ENCODE results near the gene RAB9A. TPM values are rescaled to one million over a fixed set of nuclear protein-coding genes. Genes with fewer than 3 reads are reported as not detected.
"Not testable (repeated sequence)": the region's sequence is repeated elsewhere in the genome, so short reads cannot be mapped to it uniquely, and the experiment has no call there.

The RAB9A gene
- total RNA-seq, 1 experiment from 2014 or later, result 26.7 TPM

- no peak overlapping the region for H3K27ac ChIP-seq
- ChIA-PET POLR2A (ENCODE audit: unreplicated experiment) (no interaction called here), CTCF (interaction anchor here (0.5 to 1.7 kb wide), 2 partner anchors 139 to 422 kb away, joined by 5 to 9 read pairs; no protein-coding TSS in a partner anchor)
- no peak overlapping the region for H3K4me3 ChIP-seq
- no peaks in the 10 kb centered on the region for H4K20me1 ChIP-seq (ENCODE audit: insufficient read depth)
- no peaks in the 10 kb centered on the region; the same call in 1 of the 2 replicates for H3K4me1 ChIP-seq (replicated peaks; ENCODE audit: insufficient read depth)
- no peaks in the 10 kb centered on the region for H3K79me2 ChIP-seq (ENCODE audit: low read depth)
- H3K36me3 ChIP-seq (ENCODE audit: low read depth), result no peaks in the 10 kb centered on the region
- BruUV-seq (replicated peaks), result no TSS peak
- no peaks in the 10 kb centered on the region for H3K9me2 ChIP-seq (ENCODE audit: insufficient read depth)
- no peak overlapping the region for H2AFZ ChIP-seq
- DNase-seq, result peak in 1 of 2 experiments; percentile 23
- TF ChIP-seq CTCF (conservative IDR thresholded peaks at IDR 0.05) (peak; percentile 65), EZH2 (IDR thresholded peaks at IDR 0.05; ENCODE audit: low read depth) (no peak)
- intact Hi-C loops (cut with micrococcal nuclease; ENCODE audit: unreplicated experiment), result loop anchor here (2.0 kb wide), 1 partner anchor 831 kb away; no protein-coding TSS in a partner anchor
- H3K9me3 ChIP-seq (ENCODE audit: insufficient read depth, low read depth), result no peaks in the 10 kb centered on the region
- no peaks in the 10 kb centered on the region for H3F3A ChIP-seq (ENCODE audit: insufficient read depth, low read depth)
- H3K4me2 ChIP-seq, result 0 out of 2 replicates have a peak overlapping the region, but pooled peaks have one; percentile 6
- no peaks in the 10 kb centered on the region for H3K27me3 ChIP-seq (ENCODE audit: insufficient read depth, low read depth)
These were observed 42.8 kb upstream of the RAB9A start for GRCh38 chrX:13646154-13646549.

DNA sequence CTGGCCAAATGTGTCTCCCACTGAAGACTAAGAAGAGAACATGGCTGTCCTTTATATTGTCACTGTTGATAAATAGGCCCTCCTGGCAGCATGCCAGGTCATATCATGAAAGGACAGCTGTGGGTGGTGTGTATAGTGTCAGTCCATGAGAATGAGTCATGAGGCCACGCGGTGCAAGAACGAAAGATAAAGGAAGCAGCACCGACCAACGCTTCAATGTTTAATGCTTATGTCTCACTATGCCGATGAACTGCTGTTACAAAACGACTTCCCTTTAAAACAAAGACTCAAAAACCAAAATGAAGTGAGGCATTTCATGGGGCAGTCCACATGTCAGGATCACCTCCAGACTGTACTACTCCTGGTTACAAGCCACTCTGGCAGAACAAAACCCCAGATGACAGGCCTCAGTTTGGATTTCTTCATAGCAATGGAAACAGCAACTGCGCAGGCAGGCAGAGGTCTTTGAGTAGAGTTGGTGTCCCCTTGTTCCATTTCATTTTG is 41.2 kb upstream of the RAB9A start:
- no peaks in the 10 kb centered on the region for H3K27me3 ChIP-seq (ENCODE audit: insufficient read depth, low read depth)
- no peaks in the 10 kb centered on the region for H3K9me2 ChIP-seq (ENCODE audit: insufficient read depth)
- H3K27ac ChIP-seq, result no peak overlapping the region
- H2AFZ ChIP-seq, result no peak overlapping the region
- ChIA-PET CTCF (no interaction called here), POLR2A (ENCODE audit: unreplicated experiment) (no interaction called here)
- H3K4me3 ChIP-seq, result no peak overlapping the region
- no peak for TF ChIP-seq EZH2 (IDR thresholded peaks at IDR 0.05; ENCODE audit: low read depth)
- TF ChIP-seq CTCF (conservative IDR thresholded peaks at IDR 0.05), result no peak
- H3K4me2 ChIP-seq, result no peak overlapping the region
- peaks cover 9% of the 10 kb centered on the region; the same call in 1 of the 2 replicates for H3K4me1 ChIP-seq (replicated peaks; ENCODE audit: insufficient read depth)
- H3K79me2 ChIP-seq (ENCODE audit: low read depth), result no peaks in the 10 kb centered on the region
- H3K36me3 ChIP-seq (ENCODE audit: low read depth), result no peaks in the 10 kb centered on the region
- DNase-seq, result peak in 1 of 2 experiments; percentile 46
- peaks cover 10% of the 10 kb centered on the region for H3F3A ChIP-seq (ENCODE audit: insufficient read depth, low read depth)
- no peaks in the 10 kb centered on the region for H3K9me3 ChIP-seq (ENCODE audit: insufficient read depth, low read depth)
- BruUV-seq (replicated peaks), result no TSS peak
- intact Hi-C loops (cut with micrococcal nuclease; ENCODE audit: unreplicated experiment), result loop anchor here (2.0 kb wide), 1 partner anchor 833 kb away; no protein-coding TSS in a partner anchor
- H4K20me1 ChIP-seq (ENCODE audit: insufficient read depth), result no peaks in the 10 kb centered on the region

DNA sequence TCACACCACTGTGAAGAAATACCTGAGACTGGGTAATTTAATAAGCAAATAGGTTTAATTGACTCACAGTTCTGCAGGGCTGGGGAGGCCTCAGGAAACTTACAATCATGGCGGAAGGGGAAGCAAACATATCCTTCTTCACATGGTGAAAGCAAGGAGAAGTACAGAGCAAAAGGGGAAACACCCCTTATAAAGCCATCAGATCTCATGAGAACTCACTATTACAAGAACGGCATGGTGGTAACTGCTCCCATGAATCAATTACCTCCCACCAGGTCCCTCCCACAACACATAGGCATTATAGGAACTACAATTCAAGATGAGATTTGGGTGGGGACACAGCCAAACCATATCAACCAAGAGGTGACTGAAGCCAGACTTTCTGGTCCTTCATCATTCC is 40.6 kb upstream of the RAB9A start:
- H3K27me3 ChIP-seq (ENCODE audit: insufficient read depth, low read depth); BruUV-seq (replicated peaks); H2AFZ ChIP-seq; H3K36me3 ChIP-seq (ENCODE audit: low read depth); H3K4me2 ChIP-seq; H3K79me2 ChIP-seq (ENCODE audit: low read depth); H3K27ac ChIP-seq; H3K4me3 ChIP-seq; DNase-seq; POLR2A ChIA-PET (ENCODE audit: unreplicated experiment); H3K9me3 ChIP-seq (ENCODE audit: insufficient read depth, low read depth); H3K9me2 ChIP-seq (ENCODE audit: insufficient read depth); H3K4me1 ChIP-seq (replicated peaks; ENCODE audit: insufficient read depth); CTCF ChIA-PET; intact Hi-C loops (cut with micrococcal nuclease; ENCODE audit: unreplicated experiment); H4K20me1 ChIP-seq (ENCODE audit: insufficient read depth): not testable (repeated sequence)
- peaks cover 12% of the 10 kb centered on the region for H3F3A ChIP-seq (ENCODE audit: insufficient read depth, low read depth)

DNA sequence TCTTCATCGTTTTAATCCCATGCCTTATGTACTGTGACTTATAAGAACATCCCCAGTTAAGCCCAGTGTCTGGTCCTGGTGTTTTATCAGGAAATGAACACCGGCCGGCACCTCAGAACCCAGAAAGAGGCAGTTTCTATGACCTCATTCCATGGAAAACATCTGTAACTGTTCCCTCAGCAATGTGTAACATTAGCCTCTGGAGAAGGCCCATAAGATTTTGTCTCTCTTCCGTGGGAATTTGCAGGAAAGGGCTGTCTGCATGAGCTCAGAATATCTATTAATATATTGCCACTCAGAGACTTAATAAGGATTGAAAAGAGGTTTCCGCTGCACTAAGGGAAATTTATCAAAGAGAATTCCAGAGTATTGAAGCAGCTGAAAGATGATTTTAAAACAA is 39.1 kb upstream of the RAB9A start:
- Histone ChIP-seq H3K4me1 (replicated peaks; ENCODE audit: insufficient read depth) (peaks cover 19% of the 10 kb centered on the region), H3K9me3 (ENCODE audit: insufficient read depth, low read depth) (no peaks in the 10 kb centered on the region), H3K4me3 (no peak overlapping the region), H4K20me1 (ENCODE audit: insufficient read depth) (no peaks in the 10 kb centered on the region), H2AFZ (no peak overlapping the region), H3K27ac (no peak overlapping the region), H3K36me3 (ENCODE audit: low read depth) (no peaks in the 10 kb centered on the region), H3K79me2 (ENCODE audit: low read depth) (0 out of 2 replicates have a peak, but pooled peaks cover 5% of the 10 kb centered on the region), H3K4me2 (no peak overlapping the region), H3K27me3 (ENCODE audit: insufficient read depth, low read depth) (no peaks in the 10 kb centered on the region), H3F3A (ENCODE audit: insufficient read depth, low read depth) (peaks cover 22% of the 10 kb centered on the region), H3K9me2 (ENCODE audit: insufficient read depth) (no peaks in the 10 kb centered on the region)
- ChIA-PET POLR2A (ENCODE audit: unreplicated experiment) (no interaction called here), CTCF (no interaction called here)
- BruUV-seq (replicated peaks), result no TSS peak
- intact Hi-C loops (cut with micrococcal nuclease; ENCODE audit: unreplicated experiment), result no loop called here
- DNase-seq, result no peak
- no peak for TF ChIP-seq CTCF (conservative IDR thresholded peaks at IDR 0.05)

Measured in PC-9 (cell line).